ENCODE data around the gene SPRED3. TPM values are rescaled to one million over a fixed set of nuclear protein-coding genes. Genes with fewer than 3 reads are reported as not detected.

Gene SPRED3
- total RNA-seq, 2 donors from 2014 or later = 5.3 to 10.0 TPM

- no peak for DNase-seq
- H3K4me1 ChIP-seq (ENCODE audit: control insufficient read depth, insufficient read depth, low read length) = no peaks in the 10 kb centered on the region
- H3K4me3 Mint-ChIP-seq = no peak overlapping the region
- no peaks in the 10 kb centered on the region for H3K36me3 Mint-ChIP-seq (ENCODE audit: low read depth)
- peaks cover 7% of the 10 kb centered on the region for H3K4me1 Mint-ChIP-seq
- 95 to 98% methylated on average over 5 to 6 of the region's 6 CpGs for WGBS, 2 experiments (ENCODE audit: insufficient coverage in 1 of 2, insufficient read length in 1 of 2)
- H3K36me3 ChIP-seq (ENCODE audit: control insufficient read depth, insufficient read depth, low read length) = no peaks in the 10 kb centered on the region
- no peaks in the 10 kb centered on the region for H3K9me3 Mint-ChIP-seq
- H3K9ac ChIP-seq (ENCODE audit: extremely low read depth, low read length, poor library complexity, severe bottlenecking) = no peak overlapping the region
- no peak overlapping the region for H3K27ac ChIP-seq (ENCODE audit: low read depth, low read length)
- H3K27ac Mint-ChIP-seq = no peak overlapping the region
- no peaks in the 10 kb centered on the region for H3K9me3 ChIP-seq (ENCODE audit: control insufficient read depth, low read length)
- no peak overlapping the region for H3K4me3 ChIP-seq (ENCODE audit: low read length)
- peaks cover 39% of the 10 kb centered on the region for H3K27me3 ChIP-seq (ENCODE audit: control insufficient read depth, insufficient read depth, low read length, poor library complexity, severe bottlenecking)
- no peak for TF ChIP-seq CTCF (conservative IDR thresholded peaks at IDR 0.05)
- H3K27me3 Mint-ChIP-seq (ENCODE audit: insufficient read depth) = peaks cover 40% of the 10 kb centered on the region
Observed at GRCh38 chr19:38413416-38413815, 24.9 kb downstream of the SPRED3 start.

DNA sequence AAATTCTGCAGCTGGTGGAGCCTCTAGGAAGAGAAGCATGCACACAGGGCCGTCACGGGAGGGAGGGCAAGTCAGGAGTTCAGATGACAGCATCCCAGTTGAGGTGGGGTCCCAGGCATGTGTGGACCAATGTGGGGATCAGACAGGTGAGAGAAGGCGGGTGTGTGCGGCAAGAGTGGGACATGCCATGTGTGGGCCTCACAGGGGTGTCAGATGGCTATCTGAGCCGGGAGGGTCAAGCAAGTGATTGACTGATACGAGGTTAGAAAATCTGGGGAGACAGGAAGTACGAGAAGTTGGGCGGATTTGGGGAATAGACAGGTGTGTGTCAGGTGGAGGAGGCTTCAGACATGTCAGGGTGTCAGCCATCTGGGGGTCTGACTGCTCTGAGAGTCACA is 28.6 kb downstream of the SPRED3 start:
- DNase-seq = no peak
- H3K4me1 ChIP-seq (ENCODE audit: control insufficient read depth, insufficient read depth, low read length) = no peaks in the 10 kb centered on the region
- peaks cover 52% of the 10 kb centered on the region for H3K27me3 ChIP-seq (ENCODE audit: control insufficient read depth, insufficient read depth, low read length, poor library complexity, severe bottlenecking)
- Mint-ChIP-seq H3K4me1 (peaks cover 9% of the 10 kb centered on the region), H3K4me3 (peak overlapping the region; percentile 74), H3K27ac (no peak overlapping the region), H3K36me3 (ENCODE audit: low read depth) (no peaks in the 10 kb centered on the region), H3K9me3 (no peaks in the 10 kb centered on the region), H3K27me3 (ENCODE audit: insufficient read depth) (peaks cover 50% of the 10 kb centered on the region)
- no peak overlapping the region for H3K4me3 ChIP-seq (ENCODE audit: low read length)
- no peak overlapping the region for H3K9ac ChIP-seq (ENCODE audit: extremely low read depth, low read length, poor library complexity, severe bottlenecking)
- H3K36me3 ChIP-seq (ENCODE audit: control insufficient read depth, insufficient read depth, low read length) = no peaks in the 10 kb centered on the region
- no peak overlapping the region for H3K27ac ChIP-seq (ENCODE audit: low read depth, low read length)
- WGBS, 2 experiments (ENCODE audit: insufficient coverage in 1 of 2, insufficient read length in 1 of 2) = 93% methylated on average over 8 of the region's 8 CpGs
- no peak for TF ChIP-seq CTCF (conservative IDR thresholded peaks at IDR 0.05)
- no peaks in the 10 kb centered on the region for H3K9me3 ChIP-seq (ENCODE audit: control insufficient read depth, low read length)

DNA sequence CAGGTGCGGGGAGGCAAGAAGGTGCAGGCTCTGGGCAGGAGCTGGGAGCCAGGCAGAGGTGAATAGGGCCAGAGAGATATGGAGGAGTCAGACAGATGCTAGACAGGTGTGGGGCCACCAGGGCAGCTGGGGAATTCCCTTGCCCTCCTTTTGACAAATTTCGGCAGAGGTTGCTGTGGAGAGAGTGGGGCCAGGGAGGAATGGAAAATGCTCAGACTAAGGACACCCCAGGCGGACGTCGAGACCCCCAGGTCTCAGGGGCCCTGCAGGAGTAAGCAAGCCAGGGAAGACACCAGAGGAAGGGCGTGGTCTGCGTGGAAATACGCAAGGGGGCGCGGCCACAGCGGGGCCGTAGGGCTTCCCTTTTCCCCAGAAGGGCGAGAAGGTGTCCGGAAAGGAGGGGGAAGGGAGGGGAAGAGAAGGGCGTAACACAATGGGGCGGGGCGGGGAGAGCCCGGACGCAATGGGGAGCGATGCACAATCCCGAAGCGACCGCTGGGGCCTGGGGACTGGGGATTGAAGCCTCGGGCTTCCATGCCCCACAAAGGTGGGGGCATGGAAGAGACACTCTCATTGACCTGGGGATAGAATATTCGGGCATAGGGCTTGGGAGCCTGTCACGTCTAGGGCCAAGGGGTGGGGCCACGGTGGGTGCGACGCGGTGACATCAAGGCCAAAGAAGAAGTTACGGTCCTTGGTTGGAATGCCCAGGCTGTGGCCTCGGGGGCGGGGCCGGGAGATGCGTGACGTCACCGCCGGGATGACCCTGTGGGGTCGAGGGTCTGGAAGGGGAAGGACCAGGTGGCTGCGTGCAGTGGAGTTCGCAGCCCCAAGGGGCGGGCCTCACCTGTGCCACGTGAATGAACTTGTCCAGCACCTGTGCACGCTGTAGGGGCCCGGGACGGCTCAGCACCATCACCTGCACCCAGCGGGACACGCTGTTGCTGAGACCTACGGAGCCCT is 29.3 kb downstream of the SPRED3 start:
- peaks cover 50% of the 10 kb centered on the region for H3K27me3 ChIP-seq (ENCODE audit: control insufficient read depth, insufficient read depth, low read length, poor library complexity, severe bottlenecking)
- peak; percentile 93 for DNase-seq
- Mint-ChIP-seq H3K27ac (peak overlapping the region; percentile 91), H3K4me3 (peak overlapping the region; percentile 74), H3K4me1 (peaks cover 9% of the 10 kb centered on the region), H3K36me3 (ENCODE audit: low read depth) (no peaks in the 10 kb centered on the region), H3K27me3 (ENCODE audit: insufficient read depth) (peaks cover 45% of the 10 kb centered on the region), H3K9me3 (no peaks in the 10 kb centered on the region)
- no peak overlapping the region for H3K27ac ChIP-seq (ENCODE audit: low read depth, low read length)
- H3K9ac ChIP-seq (ENCODE audit: extremely low read depth, low read length, poor library complexity, severe bottlenecking) = peak overlapping the region; percentile 3
- peak overlapping the region; percentile 72 for H3K4me3 ChIP-seq (ENCODE audit: low read length)
- H3K9me3 ChIP-seq (ENCODE audit: control insufficient read depth, low read length) = no peaks in the 10 kb centered on the region
- whole genome bisulfite sequencing, 2 experiments (ENCODE audit: insufficient coverage in 1 of 2, insufficient read length in 1 of 2) = 10 to 28% methylated on average over 8 to 49 of the region's 49 CpGs
- no peaks in the 10 kb centered on the region for H3K4me1 ChIP-seq (ENCODE audit: control insufficient read depth, insufficient read depth, low read length)
- no peaks in the 10 kb centered on the region for H3K36me3 ChIP-seq (ENCODE audit: control insufficient read depth, insufficient read depth, low read length)
- TF ChIP-seq CTCF (conservative IDR thresholded peaks at IDR 0.05) = peak; percentile 55
